ENCODE data around the gene ZNF438. TPM values are rescaled to one million over a fixed set of nuclear protein-coding genes. Genes with fewer than 3 reads are reported as not detected.

ZNF438 gene
- total and polyA plus RNA-seq, 2 of the 8 experiments (the other 6 are each of a cell fraction or from before 2014, with no cell fraction given): 0.95 to 1.7 TPM

GRCh38 chr10:30987463-30987862, 44.2 kb downstream of the ZNF438 start:
- Histone ChIP-seq H3K23ac (ENCODE audit: insufficient read length) (no peak overlapping the region), H3K56ac (replicated peaks; ENCODE audit: insufficient read length, low read depth, low read length) (no peak overlapping the region), H3K4me1 (replicated peaks in 1 of 4; ENCODE audit: control insufficient read depth in 3 of 4, insufficient read depth in 4 of 4, low read length in 3 of 4) (no peaks in the 10 kb centered on the region), H3K27me3 (replicated peaks in 1 of 4; ENCODE audit: control insufficient read depth in 3 of 4, extremely low read depth in 1 of 4, insufficient read depth in 3 of 4, low read length in 3 of 4) (no peaks in the 10 kb centered on the region), H3K4me3 (ENCODE audit: extremely low read depth in 1 of 4, insufficient read depth in 2 of 4, low read depth in 3 of 4, low read length in 4 of 4) (no peak overlapping the region), H3K4ac (replicated peaks; ENCODE audit: insufficient read length, low read depth, low read length) (no peak overlapping the region), H3K9me3 (ENCODE audit: insufficient read depth in 2 of 2, low read depth in 1 of 2, low read length in 1 of 2) (no peaks in the 10 kb centered on the region), H3K18ac (ENCODE audit: extremely low read depth, low read length) (no peak overlapping the region), H3K79me1 (ENCODE audit: low read depth, low read length) (no peaks in the 10 kb centered on the region), H3K36me3 (ENCODE audit: control insufficient read depth in 2 of 4, insufficient read depth in 4 of 4, low read length in 3 of 4) (no peaks in the 10 kb centered on the region), H3K23me2 (ENCODE audit: low read depth, low read length) (no peaks in the 10 kb centered on the region), H3K4me2 (ENCODE audit: insufficient read depth in 1 of 2, low read depth in 2 of 2, low read length in 2 of 2) (no peak overlapping the region), H4K91ac (replicated peaks; ENCODE audit: insufficient read length, low read length) (no peak overlapping the region), H2BK20ac (ENCODE audit: low read length) (no peak overlapping the region), H2BK120ac (replicated peaks; ENCODE audit: low read depth, low read length) (no peak overlapping the region), H4K20me1 (replicated peaks in 1 of 2; ENCODE audit: control insufficient read depth in 1 of 2, insufficient read depth in 2 of 2, low read length in 2 of 2) (no peaks in the 10 kb centered on the region), H4K5ac (ENCODE audit: insufficient read length, low read depth, low read length) (no peak overlapping the region), H2BK15ac (ENCODE audit: low read length) (no peak overlapping the region), H2BK5ac (ENCODE audit: low read depth, low read length) (no peak overlapping the region), H4K8ac (ENCODE audit: extremely low read depth, insufficient read depth, low read length) (no peak overlapping the region), H3K9ac (replicated peaks in 1 of 4; ENCODE audit: extremely low read depth in 1 of 4, low read depth in 3 of 4, low read length in 3 of 4) (no peak overlapping the region), H3K79me2 (ENCODE audit: control insufficient read depth in 1 of 2, insufficient read depth in 2 of 2, low read length in 2 of 2) (no peaks in the 10 kb centered on the region), H2AFZ (ENCODE audit: low read length) (no peak overlapping the region), H3K14ac (ENCODE audit: insufficient read length) (no peak overlapping the region), H2BK12ac (ENCODE audit: low read depth, low read length) (no peak overlapping the region), H2AK5ac (ENCODE audit: low read depth, low read length) (no peak overlapping the region), H3K27ac (ENCODE audit: low read depth, low read length) (no peak overlapping the region)
- WGBS, 2 experiments (ENCODE audit: extremely low coverage in 1 of 2, insufficient coverage in 1 of 2, insufficient read length in 1 of 2, insufficient replicate concordance in 2 of 2, low coverage in 1 of 2, low lambda C conversion rate in 2 of 2, missing lambda C conversion rate in 1 of 2): 85% methylated on average over 5 of the region's 5 CpGs; no CpG with 5 or more reads in 1 of the 2 experiments
- FAIRE-seq (no peak), DNase-seq (ENCODE audit: low read depth in 1 of 2, low spot score in 2 of 2) (no peak)
- no peak for TF ChIP-seq SUZ12 (IDR thresholded peaks at IDR 0.05; ENCODE audit: low read length)
- TF ChIP-seq SIX5 (IDR thresholded peaks at IDR 0.05; ENCODE audit: low read depth, low read length): no peak
- no peak for TF ChIP-seq TEAD4 (IDR thresholded peaks at IDR 0.05; ENCODE audit: low read depth, low read length)
- TF ChIP-seq SP2 (IDR thresholded peaks at IDR 0.05; ENCODE audit: low read length): no peak
- ChIA-PET CTCF (ENCODE audit: partially characterized antibody) (no interaction called here), POLR2A (ENCODE audit: partially characterized antibody) (no interaction called here)
